Measurements from ENCODE around the gene FSCN2. TPM values are rescaled to one million over a fixed set of nuclear protein-coding genes. Genes with fewer than 3 reads are reported as not detected.

FSCN2 gene
- total RNA-seq, 2 donors from 2014 or later = 1.6 to 2.0 TPM

- intact Hi-C loops (cut with DNase I) = loop anchor here in 1 of 2 donors (10.0 kb wide), 1 partner anchor 195 kb away; the partner anchor contains the start of gene SLC38A10
- DNase-seq (ENCODE audit: low spot score) = no peak
These were observed 38.9 kb upstream of the FSCN2 start for GRCh38 chr17:81489012-81489997.

GRCh38 chr17:81489998-81490992, 37.9 kb upstream of the FSCN2 start:
- intact Hi-C loops (cut with DNase I) = loop anchor here in 1 of 2 donors (10.0 kb wide), 1 partner anchor 195 kb away; the partner anchor contains the start of gene SLC38A10

GRCh38 chr17:81491181-81491581, 37.0 kb upstream of the FSCN2 start:
- DNase-seq (ENCODE audit: low spot score) = no peak
- intact Hi-C loops (cut with DNase I) = no loop called here

More at GRCh38 chr17:81489998-81490992, 37.9 kb upstream of the FSCN2 start:
- no peak for DNase-seq (ENCODE audit: low spot score)

GRCh38 chr17:81491761-81492160, 36.4 kb upstream of the FSCN2 start:
- intact Hi-C loops (cut with DNase I) = no loop called here
- no peak for DNase-seq (ENCODE audit: low spot score)

GRCh38 chr17:81492202-81492601, 36.0 kb upstream of the FSCN2 start:
- intact Hi-C loops (cut with DNase I) = no loop called here
- DNase-seq (ENCODE audit: low spot score) = no peak

GRCh38 chr17:81492706-81493105, 35.5 kb upstream of the FSCN2 start:
- intact Hi-C loops (cut with DNase I) = no loop called here
- DNase-seq (ENCODE audit: low spot score) = no peak

- no peak for DNase-seq (ENCODE audit: low spot score)
- intact Hi-C loops (cut with DNase I) = no loop called here
These were observed 34.8 kb upstream of the FSCN2 start for GRCh38 chr17:81493198-81494038.

GRCh38 chr17:81494626-81495377, 33.4 kb upstream of the FSCN2 start:
- intact Hi-C loops (cut with DNase I) = no loop called here
- no peak for DNase-seq (ENCODE audit: low spot score)

- intact Hi-C loops (cut with DNase I) = no loop called here
These were observed 29.1 kb upstream of the FSCN2 start for GRCh38 chr17:81498953-81499600.

GRCh38 chr17:81499601-81499970, 28.6 kb upstream of the FSCN2 start:
- intact Hi-C loops (cut with DNase I) = no loop called here

More at GRCh38 chr17:81498953-81499600, 29.1 kb upstream of the FSCN2 start:
- DNase-seq (ENCODE audit: low spot score) = no peak

GRCh38 chr17:81500047-81500446, 28.1 kb upstream of the FSCN2 start:
- intact Hi-C loops (cut with DNase I) = no loop called here

More at GRCh38 chr17:81499601-81499970, 28.6 kb upstream of the FSCN2 start:
- no peak for DNase-seq (ENCODE audit: low spot score)

GRCh38 chr17:81502471-81503017, 25.6 kb upstream of the FSCN2 start:
- intact Hi-C loops (cut with DNase I) = no loop called here

More at GRCh38 chr17:81500047-81500446, 28.1 kb upstream of the FSCN2 start:
- no peak for DNase-seq (ENCODE audit: low spot score)

GRCh38 chr17:81503619-81504018, 24.6 kb upstream of the FSCN2 start:
- no peak for DNase-seq (ENCODE audit: low spot score)
- intact Hi-C loops (cut with DNase I) = no loop called here

More at GRCh38 chr17:81502471-81503017, 25.6 kb upstream of the FSCN2 start:
- no peak for DNase-seq (ENCODE audit: low spot score)

- DNase-seq (ENCODE audit: low spot score) = no peak
- intact Hi-C loops (cut with DNase I) = no loop called here
These were observed 19.5 kb upstream of the FSCN2 start for GRCh38 chr17:81508639-81509206.

- no peak for DNase-seq (ENCODE audit: low spot score)
- intact Hi-C loops (cut with DNase I) = no loop called here
These were observed 18.8 kb upstream of the FSCN2 start for GRCh38 chr17:81509207-81509971.
